Activated CD8-positive, alpha-beta T cell treated with anti-CD3 and anti-CD28 coated beads for 36 hours (primary cell): ENCODE measurements around the gene ITPRIPL1. TPM values are rescaled to one million over a fixed set of nuclear protein-coding genes. Genes with fewer than 3 reads are reported as not detected.
A peak's percentile ranks its signal among the peaks of the same experiment; 100 is the strongest.

Experiments used
- ATAC-seq: fragments of 200-7000 bp; cut with Tn5 transposase; one replicate; pipeline ENCODE4 v1.10.0; 2021; ENCODE audit warnings: mild to moderate bottlenecking, moderate library complexity
- CTCF ChIA-PET: fragments of 350-600 bp; sonication (Branson Sonifier 250); formaldehyde crosslinking; loops from one replicate; lab custom pipeline; 2021; ENCODE audit warnings: antibody characterized with exemption; lab: Charles Lee
- POLR2A ChIA-PET: fragments of 350-600 bp; sonication (Branson Sonifier 250); formaldehyde crosslinking; loops from one replicate; lab custom pipeline; 2021; ENCODE audit warnings: antibody characterized with exemption; lab: Charles Lee
- DNase-seq: peaks from one replicate; pipeline ENCODE4 v3.0.0-alpha.2; 2020
- H3K27ac Mint-ChIP-seq: one replicate; pipeline ENCODE4 v1.8.0; 2021; ENCODE audit warnings: mild to moderate bottlenecking, mixed read lengths
- H3K27me3 Mint-ChIP-seq: one replicate; pipeline ENCODE4 v1.8.0; 2021; ENCODE audit warnings: mixed read lengths
- H3K36me3 Mint-ChIP-seq: one replicate; pipeline ENCODE4 v1.8.0; 2021; ENCODE audit warnings: low read depth, mixed read lengths
- H3K4me1 Mint-ChIP-seq: one replicate; pipeline ENCODE4 v1.8.0; 2021; ENCODE audit warnings: low read depth, mixed read lengths
- H3K4me3 Mint-ChIP-seq: one replicate; pipeline ENCODE4 v1.8.0; 2021; ENCODE audit warnings: mild to moderate bottlenecking, moderate library complexity, mixed read lengths
- H3K9me3 Mint-ChIP-seq: one replicate; pipeline ENCODE4 v1.8.0; 2021; ENCODE audit warnings: mixed read lengths
- CTCF ChIP-seq: fragments of 200-600 bp; IDR thresholded peaks from one replicate; pipeline ENCODE4 v1.8.0; 2022; ENCODE audit warnings: antibody characterized with exemption, mild to moderate bottlenecking
- intact Hi-C: fragments of 100-400 bp; cut with micrococcal nuclease; formaldehyde crosslinking; loops from one replicate; pipeline ENCODE4 v1.10.0; 2022
- total RNA-seq, 2 experiments: library from RNA; stranded (reverse); gene quantifications; one replicate each; pipeline ENCODE4 v1.2.3, GENCODE V29; 2021

ITPRIPL1 gene
- total RNA-seq, 2 experiments from 2014 or later = 28.2 to 32.6 TPM

DNA sequence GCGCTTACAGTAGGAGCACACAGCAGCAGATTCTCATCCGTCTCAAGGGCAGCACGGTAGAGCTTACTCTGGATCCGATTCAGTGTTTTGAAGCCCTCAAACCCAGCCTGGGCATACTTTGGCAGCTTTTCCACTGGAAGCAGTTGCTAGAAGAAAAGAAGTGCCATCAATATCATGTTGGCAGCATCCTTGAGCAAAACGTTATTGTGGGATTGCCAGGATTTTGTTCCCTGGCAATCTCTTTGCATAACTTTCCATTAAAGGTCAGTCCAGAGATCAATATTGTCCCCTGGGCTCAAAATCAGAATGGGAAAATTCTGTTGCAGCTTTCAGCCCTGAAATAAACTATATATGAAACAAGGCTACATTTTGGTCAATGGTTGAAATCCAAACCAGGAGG, 28.2 kb upstream of the ITPRIPL1 start:
- no peaks in the 10 kb centered on the region for H3K9me3 Mint-ChIP-seq
- DNase-seq (no peak), ATAC-seq (no peak)
- H3K27ac Mint-ChIP-seq = no peak overlapping the region
- TF ChIP-seq CTCF = no peak
- H3K4me3 Mint-ChIP-seq = no peak overlapping the region
- ChIA-PET CTCF (interaction anchor here (0.7 kb wide), 1 partner anchor 9 kb away, joined by 3 read pairs; no protein-coding TSS in a partner anchor), POLR2A (interaction anchor here (1.0 to 1.4 kb wide), 2 partner anchors 13 to 28 kb away, joined by 3 to 4 read pairs; partner anchors contain the start of gene ITPRIPL1)
- no peaks in the 10 kb centered on the region for H3K27me3 Mint-ChIP-seq
- H3K36me3 Mint-ChIP-seq = peaks cover 74% of the 10 kb centered on the region
- intact Hi-C loops = no loop called here
- peaks cover 14% of the 10 kb centered on the region for H3K4me1 Mint-ChIP-seq

DNA sequence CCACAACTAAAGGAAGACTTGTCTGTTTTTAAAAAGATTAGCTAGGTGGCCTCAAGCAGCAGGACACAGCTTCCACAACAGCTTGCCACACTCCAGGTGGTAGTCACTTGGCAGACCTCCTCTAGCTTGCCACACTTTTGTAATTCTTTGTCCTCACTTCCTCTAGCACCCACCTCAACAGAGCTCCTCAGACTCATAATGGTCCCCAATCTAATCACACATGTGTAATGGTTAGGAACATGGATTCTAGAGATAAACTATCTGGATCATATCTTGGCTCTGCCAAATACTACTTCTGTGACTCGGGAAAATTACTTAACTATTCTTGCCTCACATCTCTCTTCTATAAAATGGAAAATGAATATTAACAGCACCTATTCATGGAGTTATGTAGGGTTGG, 23.3 kb upstream of the ITPRIPL1 start:
- Mint-ChIP-seq H3K27ac (peak overlapping the region; percentile 41), H3K27me3 (no peaks in the 10 kb centered on the region), H3K4me1 (peaks cover 49% of the 10 kb centered on the region), H3K9me3 (no peaks in the 10 kb centered on the region), H3K36me3 (peaks cover 76% of the 10 kb centered on the region), H3K4me3 (no peak overlapping the region)
- ChIA-PET CTCF (interaction anchor here (0.9 to 1.9 kb wide), 6 partner anchors 22 to 208 kb away, joined by 3 to 6 read pairs (median 4); partner anchors contain the start of gene NCAPH), POLR2A (interaction anchor here (0.8 to 3.1 kb wide), 4 partner anchors 11 to 32 kb away, joined by 3 to 15 read pairs (median 6); no protein-coding TSS in a partner anchor)
- TF ChIP-seq CTCF = no peak
- DNase-seq (no peak), ATAC-seq (no peak)
- intact Hi-C loops = no loop called here

DNA sequence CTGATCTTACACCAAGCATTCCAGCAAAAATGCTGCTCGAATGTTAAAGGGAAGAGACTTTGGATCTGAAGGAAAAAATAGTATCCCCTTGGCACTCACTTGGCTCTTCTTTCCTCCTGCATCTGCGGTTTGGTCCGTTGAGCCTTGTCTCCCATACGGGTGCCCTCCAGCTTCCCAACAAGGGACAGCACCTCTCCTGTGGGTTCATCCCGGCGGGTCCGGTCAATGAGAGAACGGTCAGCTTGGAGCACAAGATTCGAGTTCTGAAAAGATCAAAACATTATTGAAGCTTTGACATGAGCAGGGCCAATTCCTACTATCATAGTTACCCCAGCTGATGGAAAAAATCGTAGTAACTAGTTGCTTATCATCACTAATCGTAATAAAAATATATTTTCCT, 20.5 kb upstream of the ITPRIPL1 start:
- H3K9me3 Mint-ChIP-seq = no peaks in the 10 kb centered on the region
- peaks cover 51% of the 10 kb centered on the region for H3K36me3 Mint-ChIP-seq
- H3K4me1 Mint-ChIP-seq = peaks cover 45% of the 10 kb centered on the region
- DNase-seq (no peak), ATAC-seq (no peak)
- H3K4me3 Mint-ChIP-seq = peak overlapping the region; percentile 100
- H3K27ac Mint-ChIP-seq = peak overlapping the region; percentile 99
- H3K27me3 Mint-ChIP-seq = no peaks in the 10 kb centered on the region
- intact Hi-C loops = loop anchor here (5.0 kb wide), 1 partner anchor 38 kb away; no protein-coding TSS in a partner anchor
- POLR2A ChIA-PET = interaction anchor here (0.6 to 6.0 kb wide), 10 partner anchors 14 to 237 kb away, joined by 3 to 119 read pairs (median 3); partner anchors contain the start of genes ITPRIPL1 and NCAPH
- no peak for TF ChIP-seq CTCF
- CTCF ChIA-PET = interaction anchor here (1.1 to 3.2 kb wide), 4 partner anchors 13 to 38 kb away, joined by 3 to 19 read pairs (median 7); partner anchors contain the start of gene CIAO1

DNA sequence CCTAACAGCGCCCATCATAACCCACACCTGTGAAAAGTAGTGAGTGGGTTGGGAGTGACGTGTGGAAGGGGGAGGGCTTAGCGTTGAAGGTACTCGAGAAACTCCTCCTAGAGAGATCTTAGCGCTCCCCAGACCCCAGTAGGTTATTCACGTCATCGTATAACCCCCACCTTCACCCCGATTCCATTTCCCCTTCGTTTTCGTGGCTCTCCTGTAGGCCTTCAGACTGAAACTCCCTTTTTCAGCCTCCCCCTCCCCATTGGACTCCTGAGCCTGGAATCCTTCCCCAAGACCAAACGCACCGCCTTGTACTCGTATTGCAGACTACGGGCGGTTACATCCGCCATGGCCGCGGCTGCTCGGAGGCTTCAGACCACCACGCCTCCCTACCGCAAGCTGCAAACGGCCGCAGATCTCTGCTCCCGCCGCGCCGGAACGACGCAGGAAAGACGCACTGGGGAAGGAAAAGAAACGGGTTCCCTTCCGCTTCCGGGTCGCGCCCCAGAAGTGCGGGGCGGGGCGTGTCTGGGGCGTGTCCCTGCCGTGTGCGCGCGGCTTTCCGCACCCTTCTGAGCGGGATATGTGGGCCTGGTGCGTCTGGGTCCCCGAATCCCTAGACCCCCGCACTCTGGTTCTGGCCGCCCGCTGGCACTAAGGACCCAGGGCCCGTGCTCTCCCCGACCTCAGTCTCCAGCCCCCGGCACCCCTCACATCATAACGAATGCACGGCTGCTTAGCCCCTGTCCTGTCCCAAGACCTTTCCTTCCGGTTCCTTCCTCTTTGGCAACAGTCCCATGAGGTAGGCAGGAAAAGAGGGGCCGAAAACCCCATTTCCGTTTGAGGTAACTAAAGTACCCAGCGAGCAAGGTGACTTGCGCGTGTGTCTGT, 19.8 kb upstream of the ITPRIPL1 start, which contains the start of gene SNRNP200:
Gene SNRNP200, minus strand, starts transcription at position 456 of the 888 bp plus-strand sequence. Its CDS starts 109 bp downstream, at position 347.
- ATAC-seq (peak; percentile 96), DNase-seq (peak; percentile 94)
- intact Hi-C loops = loop anchor here (5.0 kb wide), 1 partner anchor 37 kb away; no protein-coding TSS in a partner anchor
- H3K4me3 Mint-ChIP-seq = peak within 1 kb of the TSS; percentile 100
- H3K9me3 Mint-ChIP-seq = no peaks in the 10 kb centered on the region
- H3K27ac Mint-ChIP-seq = peak within 1 kb of the TSS; percentile 99
- ChIA-PET POLR2A (interaction anchor here (0.6 to 6.0 kb wide), 20 partner anchors 8 to 236 kb away, joined by 3 to 119 read pairs (median 4); partner anchors contain the start of genes ITPRIPL1 and NCAPH), CTCF (interaction anchor here (1.1 to 3.2 kb wide), 4 partner anchors 11 to 38 kb away, joined by 3 to 19 read pairs (median 8); partner anchors contain the start of gene CIAO1)
- peaks cover 51% of the 10 kb centered on the region for H3K36me3 Mint-ChIP-seq
- H3K27me3 Mint-ChIP-seq = no peaks in the 10 kb centered on the region
- no peak for TF ChIP-seq CTCF
- peaks cover 48% of the 10 kb centered on the region for H3K4me1 Mint-ChIP-seq
